HG02973 (cell line): Measurements from ENCODE around the gene NINL.
"Not testable (repeated sequence)": the region's sequence is repeated elsewhere in the genome, so short reads cannot be mapped to it uniquely, and the experiment has no call there.

Experiments
- ATAC-seq: cut with Tn5 transposase; IDR thresholded peaks from one replicate; pipeline ENCODE4 v1.9.1; 2021; ENCODE audit warnings: moderate library complexity; ENCODE audit not compliant: unreplicated experiment

NINL gene

GRCh38 chr20:25600632-25601031 lies 15.3 kb upstream of the NINL start:
- ATAC-seq: no peak

- ATAC-seq: no peak
These were observed 7.0 kb upstream of the NINL start for GRCh38 chr20:25592135-25592852.

- ATAC-seq: not testable (repeated sequence)
These were observed 5.4 kb upstream of the NINL start for GRCh38 chr20:25590778-25591177.

GRCh38 chr20:25588491-25588890 lies 3.2 kb upstream of the NINL start:
- ATAC-seq: no peak

- ATAC-seq: no peak
These were observed 2.2 kb upstream of the NINL start for GRCh38 chr20:25587536-25587935.

- no peak for ATAC-seq
These were observed 1.5 kb upstream of the NINL start for GRCh38 chr20:25586877-25587276.

- not testable (repeated sequence) for ATAC-seq
These were observed 1.7 kb downstream of the NINL start for GRCh38 chr20:25583607-25584006.

- no peak for ATAC-seq
These were observed 4.6 kb downstream of the NINL start for GRCh38 chr20:25580711-25581110.

- ATAC-seq: no peak
These were observed 6.1 kb downstream of the NINL start for GRCh38 chr20:25579081-25579770.

GRCh38 chr20:25576783-25577530 lies 8.4 kb downstream of the NINL start:
- ATAC-seq: no peak

GRCh38 chr20:25574411-25574810 lies 10.9 kb downstream of the NINL start:
- no peak for ATAC-seq

GRCh38 chr20:25573288-25574251 lies 11.8 kb downstream of the NINL start:
- no peak for ATAC-seq

- no peak for ATAC-seq
These were observed 13.5 kb downstream of the NINL start for GRCh38 chr20:25571817-25572216.

- ATAC-seq: no peak
These were observed 14.1 kb downstream of the NINL start for GRCh38 chr20:25571240-25571639.

- no peak for ATAC-seq
These were observed 15.2 kb downstream of the NINL start for GRCh38 chr20:25570148-25570530.

- no peak for ATAC-seq
These were observed 18.0 kb downstream of the NINL start for GRCh38 chr20:25567286-25567685.

GRCh38 chr20:25566821-25567220 lies 18.5 kb downstream of the NINL start:
- no peak for ATAC-seq

- no peak for ATAC-seq
These were observed 19.7 kb downstream of the NINL start for GRCh38 chr20:25565578-25566157.

- no peak for ATAC-seq
These were observed 21.5 kb downstream of the NINL start for GRCh38 chr20:25563876-25564275.

- no peak for ATAC-seq
These were observed 22.0 kb downstream of the NINL start for GRCh38 chr20:25563362-25563761.
